GM18867 (cell line): ENCODE results near the gene ZNF282.

Experiments used
- ATAC-seq: cut with Tn5 transposase; IDR thresholded peaks from one replicate; pipeline ENCODE4 v1.9.1; 2021; ENCODE audit warnings: mild to moderate bottlenecking, moderate library complexity; ENCODE audit not compliant: unreplicated experiment

Gene ZNF282

GRCh38 chr7:149188637-149189259 is 6.6 kb upstream of the ZNF282 start:
- no peak for ATAC-seq

DNA sequence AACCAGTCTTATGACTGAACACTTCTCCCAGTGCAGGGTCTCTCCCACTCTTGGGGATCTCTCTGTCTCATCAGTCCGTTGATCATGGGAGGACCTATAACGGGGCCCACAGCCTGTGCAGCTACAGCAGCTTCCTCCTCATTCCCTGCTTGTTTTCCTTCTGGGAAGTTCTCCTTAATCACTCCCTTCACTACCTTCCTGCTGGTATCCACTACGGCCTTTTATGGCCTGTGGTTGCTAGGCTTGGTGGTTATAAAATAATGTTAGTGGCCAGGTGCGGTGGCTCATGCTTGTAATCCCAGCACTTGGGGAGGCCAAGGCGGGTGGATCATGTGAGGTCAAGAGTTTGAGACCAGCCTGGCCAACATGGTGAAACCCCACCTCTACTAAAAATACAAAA is 3.5 kb upstream of the ZNF282 start:
- ATAC-seq = no peak

GRCh38 chr7:149194799-149195179 is 557 bp upstream of the ZNF282 start:
- ATAC-seq = no peak

GRCh38 chr7:149196151-149196704 is 882 bp downstream of the ZNF282 start:
- peak; percentile 0 for ATAC-seq

GRCh38 chr7:149196705-149197171 is 1.4 kb downstream of the ZNF282 start:
- ATAC-seq = no peak

GRCh38 chr7:149197675-149198074 is 2.3 kb downstream of the ZNF282 start:
- no peak for ATAC-seq

DNA sequence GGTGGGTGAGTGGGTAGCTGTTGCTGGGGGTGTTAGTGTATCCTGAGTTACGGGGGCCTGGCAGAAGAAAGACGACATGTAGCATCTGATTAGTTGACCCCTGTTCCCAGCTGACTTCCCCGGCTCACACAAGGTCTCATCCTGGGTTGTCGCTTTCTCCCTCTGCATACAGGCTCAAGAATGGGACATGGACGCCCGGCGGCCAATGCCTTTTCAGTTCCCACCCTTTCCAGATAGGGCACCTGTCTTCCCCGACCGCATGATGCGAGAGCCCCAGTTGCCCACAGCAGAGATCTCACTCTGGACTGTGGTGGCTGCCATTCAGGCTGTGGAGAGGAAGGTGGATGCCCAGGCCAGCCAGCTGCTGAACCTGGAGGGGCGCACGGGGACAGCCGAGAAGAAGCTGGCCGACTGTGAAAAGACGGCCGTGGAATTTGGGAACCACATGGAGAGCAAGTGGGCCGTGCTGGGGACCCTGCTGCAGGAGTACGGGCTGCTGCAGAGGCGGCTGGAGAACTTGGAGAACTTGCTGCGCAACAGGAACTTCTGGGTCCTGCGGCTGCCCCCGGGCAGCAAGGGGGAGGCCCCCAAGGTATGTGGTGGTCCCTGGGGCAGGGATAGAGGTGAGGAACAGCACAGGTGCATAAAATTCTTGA is 2.9 kb downstream of the ZNF282 start:
- ATAC-seq = no peak

DNA sequence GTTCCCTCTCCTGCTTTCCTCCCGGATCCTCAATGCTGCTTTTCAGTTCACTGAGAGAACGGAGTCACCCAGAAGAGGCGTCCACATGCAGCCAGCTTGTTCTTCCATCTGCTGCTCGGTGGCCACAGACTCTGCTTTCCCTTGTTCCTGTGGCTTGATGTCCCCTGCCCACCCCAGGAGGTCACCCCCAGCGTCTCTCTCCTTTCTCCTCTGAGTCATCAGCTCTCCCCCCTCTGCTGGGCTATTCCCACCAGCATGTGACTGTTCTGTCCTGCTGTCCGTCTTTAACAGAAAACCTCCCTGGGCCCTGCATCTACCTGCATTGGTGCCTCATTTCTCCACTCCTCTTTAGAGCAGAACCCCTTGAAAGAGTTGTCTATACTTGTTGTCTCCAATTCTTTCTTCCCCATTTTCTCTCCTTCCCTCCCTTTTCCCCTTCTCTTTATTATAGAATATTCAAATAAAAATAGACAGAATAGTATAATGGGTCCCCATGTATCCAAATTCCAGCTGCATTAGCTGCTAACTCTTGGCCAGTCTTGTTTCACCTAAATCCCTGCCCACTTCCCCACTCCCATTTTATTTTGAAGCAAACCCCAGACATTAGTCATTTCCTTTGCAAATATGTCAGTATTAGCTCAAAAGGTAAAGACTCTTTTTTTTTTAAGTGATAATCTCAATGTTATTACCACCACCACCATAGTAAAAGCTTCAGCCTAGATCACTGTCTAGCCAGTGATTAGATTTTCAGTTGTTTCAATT is 4.1 kb downstream of the ZNF282 start:
- ATAC-seq = no peak

GRCh38 chr7:149202831-149203231 is 7.5 kb downstream of the ZNF282 start:
- no peak for ATAC-seq

DNA sequence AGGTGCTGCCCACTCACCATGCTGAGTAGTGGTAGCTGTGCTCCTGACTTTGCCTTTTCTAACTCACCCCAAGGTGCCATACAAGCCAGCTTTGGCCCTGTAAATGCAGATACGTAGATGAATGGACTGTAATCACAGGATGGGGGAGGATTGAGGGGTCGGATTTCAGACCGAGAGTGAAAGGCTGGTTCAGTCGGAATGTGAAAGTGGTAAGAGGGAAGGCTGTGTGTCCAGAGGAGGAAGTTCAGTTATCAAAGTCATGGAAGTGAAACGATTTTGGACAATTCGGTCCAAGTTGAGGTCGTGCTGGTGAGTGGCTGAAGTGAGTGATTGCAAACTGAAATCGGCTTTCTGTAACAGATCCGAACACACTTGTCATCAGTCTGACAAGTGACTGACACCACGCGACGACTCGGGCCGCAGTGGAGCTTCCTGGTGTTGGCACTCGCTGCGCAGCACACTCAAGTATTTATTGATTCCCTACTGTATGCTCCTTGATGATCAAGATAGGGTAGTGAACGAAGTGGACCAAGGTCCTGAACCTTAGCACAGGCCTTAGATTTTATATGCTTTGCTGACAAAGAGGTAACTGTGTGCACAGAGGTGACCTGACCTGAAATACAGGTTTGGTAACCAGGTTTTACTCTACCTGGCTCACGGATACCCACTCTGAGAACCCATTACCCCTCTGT is 10.5 kb downstream of the ZNF282 start:
- no peak for ATAC-seq

DNA sequence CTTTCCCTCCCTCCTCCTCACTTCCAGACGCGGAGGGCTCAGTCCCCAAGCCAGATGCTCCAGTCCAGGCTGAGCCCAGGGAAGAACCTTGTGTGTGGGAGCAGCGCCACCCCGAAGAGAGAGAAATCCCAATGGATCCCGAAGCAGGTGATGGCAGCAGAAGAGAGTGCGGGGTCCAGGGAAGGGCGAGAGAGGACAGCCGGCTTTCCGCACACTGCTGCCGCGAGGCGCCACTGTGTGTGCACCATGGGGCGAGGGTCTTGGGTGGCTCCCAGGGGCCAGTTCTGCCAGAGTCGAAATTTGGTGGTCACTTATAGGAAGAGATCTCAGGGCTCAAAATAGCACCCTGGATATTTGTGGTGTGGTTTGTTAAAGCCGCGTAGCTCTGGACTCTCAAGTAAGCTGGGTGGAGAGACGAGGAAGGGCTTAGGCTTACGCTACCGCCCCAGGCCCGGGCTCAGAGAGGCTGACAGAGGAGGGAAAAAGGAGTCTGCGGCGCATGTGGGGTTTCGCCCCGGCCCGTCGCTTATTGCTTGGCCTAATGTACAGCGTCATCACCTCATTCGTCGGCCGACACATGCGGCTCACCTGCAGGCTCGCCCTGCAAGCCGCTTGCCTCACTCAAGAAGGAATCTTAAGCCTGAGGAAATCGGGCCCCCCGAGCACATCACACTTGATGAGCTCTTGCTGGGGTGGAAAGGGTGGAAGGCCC is 12.1 kb downstream of the ZNF282 start:
- no peak for ATAC-seq

DNA sequence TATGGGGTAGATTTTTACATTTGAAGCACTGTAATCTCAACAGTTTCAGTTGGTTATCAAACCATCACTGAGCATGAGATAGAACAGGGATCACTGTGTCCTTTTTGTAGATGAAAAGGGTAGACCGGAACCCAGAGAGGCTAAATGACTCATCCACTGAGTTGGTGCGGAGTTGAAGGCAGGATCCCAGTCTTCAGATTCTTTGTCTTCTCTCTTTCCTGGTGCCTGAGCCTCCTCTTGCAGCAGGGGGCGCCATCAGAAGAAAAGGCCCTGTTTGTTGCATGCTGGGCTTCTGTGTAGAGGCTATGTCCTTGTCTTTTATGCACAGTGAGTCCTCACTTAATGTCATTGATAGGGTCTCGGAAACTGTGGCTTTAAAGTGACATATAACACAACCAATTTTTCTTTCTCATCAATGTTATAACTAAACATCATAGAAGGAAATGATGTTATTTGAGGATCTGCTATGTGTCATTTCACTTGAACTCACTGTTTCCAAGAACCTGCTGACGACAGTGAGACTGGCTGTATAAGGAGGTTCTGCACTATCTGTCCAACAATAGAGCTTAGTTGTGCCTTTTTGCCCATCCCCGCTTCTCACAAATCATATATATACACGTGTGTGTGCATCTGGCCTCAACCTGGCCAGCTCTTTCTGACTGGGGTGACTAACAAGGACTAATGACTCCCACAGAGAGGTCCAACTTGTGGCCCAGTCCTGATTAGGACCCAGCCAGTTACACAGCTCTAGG is 14.3 kb downstream of the ZNF282 start:
- ATAC-seq = peak; percentile 54

- no peak for ATAC-seq
These were observed 15.2 kb downstream of the ZNF282 start for GRCh38 chr7:149210551-149210950.

DNA sequence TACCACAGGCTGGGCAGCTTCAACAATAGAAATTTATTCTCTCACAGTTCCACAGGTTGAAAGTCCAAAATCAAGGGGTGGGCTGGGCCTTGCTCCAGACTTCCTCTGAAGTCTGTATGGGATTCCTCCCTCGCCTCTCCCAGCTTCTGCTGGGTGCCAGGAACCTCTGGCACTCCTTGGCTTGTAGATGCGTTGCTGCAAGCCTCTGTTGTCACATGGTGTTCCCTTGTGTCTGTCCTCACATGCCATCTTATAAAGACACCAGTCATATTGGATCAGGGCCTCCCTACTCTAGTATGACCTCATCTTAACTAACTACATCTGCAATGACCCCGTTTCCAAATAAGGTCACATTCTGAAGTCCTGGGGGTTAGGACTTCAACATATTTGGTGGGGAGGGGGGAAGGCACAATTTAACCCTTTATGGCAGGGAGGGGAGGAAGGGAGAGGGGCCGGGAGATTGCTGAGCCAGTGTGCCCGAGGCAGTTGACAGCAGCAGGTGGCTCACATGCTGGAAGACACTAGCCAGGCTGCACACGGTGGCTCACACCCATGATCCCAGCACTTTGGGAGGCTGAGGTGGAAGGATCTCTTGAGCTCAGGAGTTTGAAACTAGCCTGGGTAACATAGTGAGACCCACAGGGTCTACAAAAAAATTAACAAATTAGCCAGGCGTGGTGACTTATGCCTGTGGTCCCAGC is 18.8 kb downstream of the ZNF282 start:
- ATAC-seq = no peak

DNA sequence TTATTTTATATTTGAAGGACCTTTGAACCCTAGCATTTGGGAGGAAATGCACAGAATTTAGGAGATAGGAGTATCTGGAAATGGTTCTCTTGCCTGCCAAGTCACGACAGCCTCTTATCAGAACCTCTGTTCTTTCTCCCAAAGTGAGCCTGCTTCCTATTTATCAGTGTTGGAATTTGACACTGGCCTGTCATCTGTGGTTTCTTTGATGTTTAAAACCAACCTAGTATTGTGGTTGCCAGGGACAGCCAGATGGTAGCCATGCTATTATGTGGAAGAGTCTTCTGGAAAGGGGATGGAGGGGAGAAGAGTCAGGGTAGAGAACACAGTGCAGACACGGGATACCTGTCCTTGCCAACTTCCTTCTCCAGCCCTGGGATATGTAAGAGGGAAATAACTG is 21.1 kb downstream of the ZNF282 start:
- no peak for ATAC-seq

GRCh38 chr7:149217570-149217969 is 22.2 kb downstream of the ZNF282 start:
- ATAC-seq = no peak

- ATAC-seq = no peak
These were observed 23.4 kb downstream of the ZNF282 start for GRCh38 chr7:149218469-149219420.

GRCh38 chr7:149220534-149220933 is 25.2 kb downstream of the ZNF282 start:
- no peak for ATAC-seq
